Mesenchymal stem cell (in vitro differentiated cells and primary cell): ENCODE results near the gene ADAM10.
"Not testable (repeated sequence)": the region's sequence is repeated elsewhere in the genome, so short reads cannot be mapped to it uniquely, and the experiment has no call there.

ENCODE experiments used
- DNase-seq: peaks from one replicate; pipeline ENCODE4 v3.0.0-alpha.2; 2013
- H2AFZ ChIP-seq: one replicate; pipeline ENCODE4 v1.6.1; 2013; ENCODE audit warnings: low read depth, mild to moderate bottlenecking, control low read depth, inconsistent platforms, low read length, moderate library complexity
- H2AK5ac ChIP-seq: 2 replicates; pipeline ENCODE4 v1.6.1; 2013; ENCODE audit warnings: low read length, moderate library complexity, mild to moderate bottlenecking, inconsistent platforms; ENCODE audit not compliant: severe bottlenecking
- H2BK120ac ChIP-seq: one replicate; pipeline ENCODE4 v1.6.1; 2013; ENCODE audit warnings: low read depth, mild to moderate bottlenecking, inconsistent platforms, low read length, moderate library complexity
- H2BK12ac ChIP-seq, 2 experiments: one replicate each; pipeline ENCODE4 v1.6.1; 2013; ENCODE audit warnings: inconsistent platforms in 2 of 2, low read length in 2 of 2, mild to moderate bottlenecking in 2 of 2, moderate library complexity in 2 of 2, control low read depth in 1 of 2
- H2BK15ac ChIP-seq: one replicate; pipeline ENCODE4 v1.6.1; 2013; ENCODE audit warnings: mild to moderate bottlenecking, low read depth, inconsistent platforms; ENCODE audit not compliant: poor library complexity, severe bottlenecking
- H2BK5ac ChIP-seq: 2 replicates; pipeline ENCODE4 v1.6.1; 2013; ENCODE audit warnings: low read depth, mild to moderate bottlenecking, low read length, control low read depth, inconsistent platforms; ENCODE audit not compliant: poor library complexity, severe bottlenecking
- H3K14ac ChIP-seq, 2 experiments: one replicate each; pipeline ENCODE4 v1.6.1; 2013; ENCODE audit warnings: inconsistent platforms in 2 of 2, low read length in 2 of 2, control low read depth in 1 of 2, mild to moderate bottlenecking in 1 of 2, moderate library complexity in 1 of 2
- H3K18ac ChIP-seq, 2 experiments: one replicate each; pipeline ENCODE4 v1.6.1; 2013; ENCODE audit warnings: inconsistent platforms in 2 of 2, low read length in 2 of 2, control low read depth in 1 of 2, low read depth in 1 of 2, mild to moderate bottlenecking in 1 of 2
- H3K23ac ChIP-seq, 2 experiments: one replicate each; pipeline ENCODE4 v1.6.1; 2013; ENCODE audit warnings: inconsistent platforms in 2 of 2, low read length in 2 of 2, mild to moderate bottlenecking in 2 of 2, moderate library complexity in 2 of 2, control low read depth in 1 of 2
- H3K27ac ChIP-seq: 2 replicates; pipeline ENCODE4 v1.5.1; 2013; ENCODE audit warnings: mild to moderate bottlenecking, moderate library complexity, low read length, control low read depth, inconsistent platforms; ENCODE audit not compliant: poor library complexity, severe bottlenecking
- H3K27me3 ChIP-seq, 2 experiments: 2 replicates each; pipeline versions ENCODE4 v1.6.1 to v1.7.0; 2013; ENCODE audit warnings: low read length in 2 of 2, mild to moderate bottlenecking in 2 of 2, moderate library complexity in 2 of 2, control low read depth in 1 of 2, inconsistent platforms in 1 of 2; ENCODE audit not compliant: control insufficient read depth in 1 of 2, insufficient read depth in 1 of 2
- H3K36me3 ChIP-seq, 2 experiments: 2 replicates each; pipeline versions ENCODE4 v1.6.1 to v1.7.0; 2013; ENCODE audit warnings: low read length in 2 of 2, control low read depth in 1 of 2, inconsistent platforms in 1 of 2, low read depth in 1 of 2, mild to moderate bottlenecking in 1 of 2; ENCODE audit not compliant: insufficient read depth in 2 of 2, control insufficient read depth in 1 of 2
- H3K4ac ChIP-seq, 2 experiments: one replicate each; pipeline ENCODE4 v1.6.1; 2013; ENCODE audit warnings: inconsistent platforms in 2 of 2, low read length in 2 of 2, mild to moderate bottlenecking in 2 of 2, moderate library complexity in 2 of 2, control low read depth in 1 of 2, low read depth in 1 of 2
- H3K4me1 ChIP-seq: 2 replicates; pipeline ENCODE4 v1.6.1; 2013; ENCODE audit warnings: low read depth, low read length, control low read depth; ENCODE audit not compliant: control insufficient read depth, insufficient read depth
- H3K4me2 ChIP-seq: 2 replicates; pipeline ENCODE4 v1.6.1; 2013; ENCODE audit warnings: low read length, mild to moderate bottlenecking, inconsistent platforms; ENCODE audit not compliant: poor library complexity, severe bottlenecking
- H3K4me3 ChIP-seq, 2 experiments: 2 replicates each; pipeline versions ENCODE4 v1.5.1 to v1.7.0; 2013; ENCODE audit warnings: low read length in 2 of 2, mild to moderate bottlenecking in 2 of 2, control low read depth in 1 of 2, low read depth in 1 of 2; ENCODE audit not compliant: insufficient read depth in 1 of 2
- H3K79me1 ChIP-seq: replicated peaks from 2 replicates; pipeline ENCODE4 v1.6.1; 2013; ENCODE audit warnings: mild to moderate bottlenecking, control low read depth, low read length, inconsistent platforms; ENCODE audit not compliant: poor library complexity, severe bottlenecking
- H3K9ac ChIP-seq: 2 replicates; pipeline ENCODE4 v1.7.0; 2013; ENCODE audit warnings: mild to moderate bottlenecking, low read length, moderate library complexity
- H3K9me3 ChIP-seq: 2 replicates; pipeline ENCODE4 v1.7.0; 2013; ENCODE audit warnings: mild to moderate bottlenecking, low read length; ENCODE audit not compliant: control insufficient read depth
- H4K8ac ChIP-seq: one replicate; pipeline ENCODE4 v1.6.1; 2013; ENCODE audit warnings: inconsistent platforms, mild to moderate bottlenecking, low read length, moderate library complexity
- H4K91ac ChIP-seq: one replicate; pipeline ENCODE4 v1.6.1; 2013; ENCODE audit warnings: mild to moderate bottlenecking, low read length, inconsistent platforms
- WGBS: methylation state at CpG from one replicate; pipeline ENCODE4 v1.1.7; 2013; ENCODE audit warnings: mixed read lengths; 5-methylcytosine and 5-hydroxymethylcytosine counted together

Gene ADAM10

GRCh38 chr15:58626378-58626777 is 123.1 kb downstream of the ADAM10 start:
- H3K4ac ChIP-seq, result no peak overlapping the region
- no peaks in the 10 kb centered on the region for H3K27me3 ChIP-seq
- H3K14ac ChIP-seq, result no peak overlapping the region
- no peak overlapping the region for H2BK12ac ChIP-seq
- no peak overlapping the region for H2AFZ ChIP-seq
- no peak overlapping the region for H3K4me3 ChIP-seq
- no peak overlapping the region for H4K91ac ChIP-seq
- no peak overlapping the region for H4K8ac ChIP-seq
- no peak for DNase-seq
- H3K36me3 ChIP-seq, result peaks cover 10 to 45% of the 10 kb centered on the region in 2 experiments
- no peak overlapping the region for H3K9ac ChIP-seq
- H3K27ac ChIP-seq, result no peak overlapping the region
- no peak overlapping the region for H3K23ac ChIP-seq
- H3K79me1 ChIP-seq, result peaks cover 18% of the 10 kb centered on the region
- H2AK5ac ChIP-seq, result no peak overlapping the region
- H2BK120ac ChIP-seq, result no peak overlapping the region
- H3K4me2 ChIP-seq, result no peak overlapping the region
- WGBS, result no CpG with 5 or more reads among the region's 3 CpGs
- no peak overlapping the region for H3K18ac ChIP-seq
- no peak overlapping the region for H2BK5ac ChIP-seq
- no peaks in the 10 kb centered on the region for H3K9me3 ChIP-seq
- no peak overlapping the region for H2BK15ac ChIP-seq
- no peaks in the 10 kb centered on the region for H3K4me1 ChIP-seq

DNA sequence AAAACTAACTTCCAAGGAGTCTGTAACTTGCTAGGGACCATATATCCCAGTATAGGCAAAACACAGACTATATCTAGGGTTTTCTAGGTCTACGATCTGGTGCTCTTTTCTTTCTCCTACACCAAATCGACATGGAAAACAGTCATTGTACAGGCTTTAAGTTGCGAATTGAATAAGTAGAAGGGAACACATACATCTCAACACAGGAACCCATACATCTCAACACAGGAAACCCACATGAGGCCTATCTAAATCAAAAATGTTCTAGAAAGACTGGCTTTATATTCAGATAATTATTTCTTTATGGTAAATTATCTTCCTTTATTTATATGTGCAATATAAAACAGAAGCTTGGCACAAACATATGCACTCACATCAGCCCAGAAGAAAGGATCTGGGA is 126.6 kb downstream of the ADAM10 start:
- Histone ChIP-seq H3K79me1 (peaks cover 15% of the 10 kb centered on the region), H3K4me1 (no peaks in the 10 kb centered on the region), H2AFZ (no peak overlapping the region), H3K9ac (no peak overlapping the region), H2AK5ac (no peak overlapping the region), H2BK120ac (no peak overlapping the region), H3K9me3 (peaks cover 14% of the 10 kb centered on the region), H3K27me3 (no peaks in the 10 kb centered on the region), H3K18ac (no peak overlapping the region), H4K91ac (no peak overlapping the region), H3K14ac (no peak overlapping the region), H4K8ac (no peak overlapping the region), H3K4ac (no peak overlapping the region), H3K23ac (no peak overlapping the region), H2BK12ac (no peak overlapping the region), H2BK15ac (no peak overlapping the region), H3K27ac (no peak overlapping the region), H3K4me3 (no peak overlapping the region), H2BK5ac (no peak overlapping the region), H3K4me2 (no peak overlapping the region), H3K36me3 (peaks cover 11 to 60% of the 10 kb centered on the region in 2 experiments)
- 100% methylated on average over 2 of the region's 3 CpGs for WGBS
- no peak for DNase-seq

GRCh38 chr15:58620268-58620667 is 129.2 kb downstream of the ADAM10 start:
- not testable (repeated sequence) for H2AK5ac ChIP-seq, H3K4me1 ChIP-seq, H2BK12ac ChIP-seq, H2BK5ac ChIP-seq, H3K27ac ChIP-seq, H3K14ac ChIP-seq, H4K8ac ChIP-seq, DNase-seq, H3K23ac ChIP-seq, H3K4ac ChIP-seq, H3K18ac ChIP-seq, H3K9ac ChIP-seq, H2BK15ac ChIP-seq, H2BK120ac ChIP-seq, H3K4me3 ChIP-seq, H4K91ac ChIP-seq, H3K27me3 ChIP-seq, H3K4me2 ChIP-seq, H2AFZ ChIP-seq
- H3K36me3 ChIP-seq, result peaks cover 11 to 46% of the 10 kb centered on the region in 2 experiments
- H3K9me3 ChIP-seq, result peaks cover 20% of the 10 kb centered on the region
- peaks cover 13% of the 10 kb centered on the region for H3K79me1 ChIP-seq

DNA sequence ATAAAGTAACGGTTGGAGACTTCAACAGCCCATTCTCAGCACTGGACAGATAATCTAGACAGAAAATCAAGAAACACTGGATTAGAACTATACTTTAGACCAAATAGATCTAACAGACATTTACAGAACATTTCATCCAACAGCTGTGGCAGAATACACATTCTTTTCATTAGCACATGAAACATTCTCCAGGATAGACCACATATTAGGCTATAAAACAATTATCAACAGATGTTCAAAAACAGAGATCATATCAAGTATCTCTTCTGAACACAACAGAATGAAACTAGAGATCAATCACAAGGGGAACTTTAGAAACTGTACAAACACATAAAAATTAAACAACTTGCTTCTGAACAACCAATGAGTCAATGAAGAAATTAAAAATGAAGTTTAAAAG is 133.3 kb downstream of the ADAM10 start:
- Histone ChIP-seq H3K4me3 (no peak overlapping the region), H3K23ac (no peak overlapping the region), H3K9me3 (peaks cover 43% of the 10 kb centered on the region), H2BK15ac (no peak overlapping the region), H3K27me3 (no peaks in the 10 kb centered on the region), H3K14ac (no peak overlapping the region), H3K27ac (no peak overlapping the region), H3K4me1 (peaks cover 2% of the 10 kb centered on the region), H4K91ac (no peak overlapping the region), H2BK120ac (no peak overlapping the region), H4K8ac (no peak overlapping the region), H3K4ac (no peak overlapping the region), H3K36me3 (peaks cover 24 to 71% of the 10 kb centered on the region in 2 experiments), H2BK5ac (no peak overlapping the region), H3K4me2 (no peak overlapping the region), H3K9ac (no peak overlapping the region), H2AK5ac (no peak overlapping the region), H2AFZ (no peak overlapping the region), H2BK12ac (no peak overlapping the region), H3K18ac (no peak overlapping the region), H3K79me1 (peaks cover 17% of the 10 kb centered on the region)
- DNase-seq, result no peak
- 93% methylated on average over 1 of the region's 1 CpG for WGBS
